GM19238 (cell line): ENCODE results near the gene ABI3BP.

ENCODE experiments used
- DNase-seq: peaks from one replicate; pipeline ENCODE4 v3.0.0; 2011; ENCODE audit warnings: low spot score; ENCODE audit not compliant: insufficient read length

ABI3BP gene

GRCh38 chr3:100893108-100893507 is 100.1 kb downstream of the ABI3BP start:
- no peak for DNase-seq

- DNase-seq, result no peak
These were observed 101.4 kb downstream of the ABI3BP start for GRCh38 chr3:100891827-100892226.

- DNase-seq, result no peak
These were observed 102.2 kb downstream of the ABI3BP start for GRCh38 chr3:100891033-100891432.

GRCh38 chr3:100888881-100889280 is 104.3 kb downstream of the ABI3BP start:
- no peak for DNase-seq

- no peak for DNase-seq
These were observed 110.6 kb downstream of the ABI3BP start for GRCh38 chr3:100882571-100882984.

- DNase-seq, result no peak
These were observed 112.4 kb downstream of the ABI3BP start for GRCh38 chr3:100880845-100881244.

GRCh38 chr3:100880072-100880471 is 113.1 kb downstream of the ABI3BP start:
- DNase-seq, result no peak

- DNase-seq, result no peak
These were observed 113.9 kb downstream of the ABI3BP start for GRCh38 chr3:100879195-100879810.

GRCh38 chr3:100877286-100877685 is 115.9 kb downstream of the ABI3BP start:
- DNase-seq, result no peak

GRCh38 chr3:100875239-100875638 is 118.0 kb downstream of the ABI3BP start:
- DNase-seq, result no peak

GRCh38 chr3:100873611-100874010 is 119.6 kb downstream of the ABI3BP start:
- no peak for DNase-seq

GRCh38 chr3:100871306-100871705 is 121.9 kb downstream of the ABI3BP start:
- DNase-seq, result no peak

- DNase-seq, result no peak
These were observed 123.4 kb downstream of the ABI3BP start for GRCh38 chr3:100869787-100870186.

GRCh38 chr3:100868894-100869293 is 124.3 kb downstream of the ABI3BP start:
- no peak for DNase-seq

GRCh38 chr3:100868096-100868495 is 125.1 kb downstream of the ABI3BP start:
- DNase-seq, result no peak

- no peak for DNase-seq
These were observed 127.8 kb downstream of the ABI3BP start for GRCh38 chr3:100865442-100865841.

GRCh38 chr3:100864471-100865250 is 128.6 kb downstream of the ABI3BP start:
- DNase-seq, result no peak

- DNase-seq, result no peak
These were observed 135.4 kb downstream of the ABI3BP start for GRCh38 chr3:100857863-100858262.

- no peak for DNase-seq
These were observed 136.4 kb downstream of the ABI3BP start for GRCh38 chr3:100856821-100857220.

GRCh38 chr3:100852840-100853239 is 140.4 kb downstream of the ABI3BP start:
- no peak for DNase-seq

GRCh38 chr3:100850701-100851100 is 142.5 kb downstream of the ABI3BP start:
- no peak for DNase-seq

GRCh38 chr3:100850156-100850555 is 143.1 kb downstream of the ABI3BP start:
- no peak for DNase-seq
